HepG2 (cell line): ENCODE results near the gene UNC93A. TPM values are rescaled to one million over a fixed set of nuclear protein-coding genes. Genes with fewer than 3 reads are reported as not detected.

Experiments used
- CCAR2 ChIP-seq: fragments of 200-400 bp; formaldehyde crosslinking; optimal IDR thresholded peaks from 2 replicates; pipeline ENCODE3; 2018; ENCODE audit warnings: low read depth, mild to moderate bottlenecking, low read length, moderate library complexity
- DBP ChIP-seq: sonication (generic); formaldehyde crosslinking; IDR thresholded peaks from 2 replicates; pipeline ENCODE4 v1.4.0; 2020; ENCODE audit warnings: missing genetic modification reagents; ENCODE audit errors: not compliant biosample characterization
- DMTF1 ChIP-seq: sonication (generic); formaldehyde crosslinking; IDR thresholded peaks from 2 replicates; pipeline ENCODE4 v1.4.0; 2020; ENCODE audit warnings: mild to moderate bottlenecking, missing genetic modification reagents
- HOXA5 ChIP-seq: sonication (generic); formaldehyde crosslinking; IDR thresholded peaks from 2 replicates; pipeline ENCODE4 v1.4.0; 2020; ENCODE audit warnings: missing genetic modification reagents
- JARID2 ChIP-seq: sonication (generic); formaldehyde crosslinking; IDR thresholded peaks from 2 replicates; pipeline ENCODE4 v1.8.1; 2023; ENCODE audit warnings: missing genetic modification reagents, inconsistent platforms; ENCODE audit not compliant: insufficient replicate concordance
- KLF16 ChIP-seq, 2 experiments: sonication (generic) in 1 of 2; formaldehyde crosslinking in 1 of 2; IDR thresholded peaks; 2 replicates each; pipeline versions ENCODE4 v1.6.1 to v1.8.0; 2016 to 2023; ENCODE audit warnings: missing genetic modification reagents in 2 of 2, missing compliant biosample characterization in 1 of 2
- KLF6 ChIP-seq: IDR thresholded peaks from 2 replicates; pipeline ENCODE4 v1.8.0; 2016; ENCODE audit warnings: missing biosample characterization, missing genetic modification reagents
- MZF1 ChIP-seq: sonication (generic); formaldehyde crosslinking; IDR thresholded peaks from 2 replicates; pipeline ENCODE4 v1.8.1; 2023; ENCODE audit warnings: mild to moderate bottlenecking, missing genetic modification reagents, borderline replicate concordance
- POLR2AphosphoS5 ChIP-seq: IDR thresholded peaks from 2 replicates; pipeline ENCODE4 v1.6.1; 2012; ENCODE audit warnings: low read depth, low read length
- TCF7L2 ChIP-seq: IDR thresholded peaks from 2 replicates; pipeline ENCODE4 v1.6.1; 2011; ENCODE audit warnings: mild to moderate bottlenecking, low read depth, low read length, moderate library complexity
- TEF ChIP-seq: sonication (generic); formaldehyde crosslinking; IDR thresholded peaks from 2 replicates; pipeline ENCODE4 v1.5.0; 2020; ENCODE audit warnings: missing genetic modification reagents
- TSC22D2 ChIP-seq: sonication (generic); formaldehyde crosslinking; IDR thresholded peaks from 2 replicates; pipeline ENCODE4 v1.5.1; 2020; ENCODE audit warnings: missing genetic modification reagents, mild to moderate bottlenecking, borderline replicate concordance
- U2AF1 ChIP-seq: fragments of 200-400 bp; formaldehyde crosslinking; optimal IDR thresholded peaks from 2 replicates; pipeline ENCODE3; 2017; ENCODE audit warnings: mild to moderate bottlenecking, low read depth, low read length
- ZC3H4 ChIP-seq: sonication (generic); formaldehyde crosslinking; IDR thresholded peaks from 2 replicates; pipeline ENCODE4 v1.4.0; 2020; ENCODE audit warnings: missing genetic modification reagents, borderline replicate concordance
- ZMYM3 ChIP-seq: sonication (generic); formaldehyde crosslinking; IDR thresholded peaks from 2 replicates; pipeline ENCODE4 v1.5.1; 2020; ENCODE audit warnings: mild to moderate bottlenecking, missing genetic modification reagents
- ZNF839 ChIP-seq: sonication (generic); formaldehyde crosslinking; IDR thresholded peaks from 2 replicates; pipeline ENCODE4 v1.4.0; 2020; ENCODE audit warnings: missing genetic modification reagents, mild to moderate bottlenecking, borderline replicate concordance
- polyA plus RNA-seq, 8 experiments: library from polyadenylated mRNA; depleted of rRNA in 3 of 8; stranded (reverse) in 7 of 8; unstranded in 1 of 8; fragments of >200 nt; fragmentation: Illumina TruSeq in 4 of 8; extraction: Trizol in 4 of 8; gene quantifications; 2 replicates each; pipeline versions ENCODE4 v1.2.1 to v1.2.3, GENCODE V29; 2011 to 2016; ENCODE audit warnings: low read depth in 4 of 8, missing spikeins in 1 of 8, mixed read lengths in 1 of 8; ENCODE audit not compliant: insufficient read depth in 1 of 8
- total RNA-seq, 5 experiments: library from RNA; depleted of rRNA; stranded (reverse); fragments of >200 nt; fragmentation: Illumina TruSeq; extraction: Trizol; gene quantifications; 2 replicates each; pipeline ENCODE4 v1.2.3, GENCODE V29; 2016; ENCODE audit warnings: low read depth in 1 of 5
- TF ChIP-seq, protein P1 (sequence below): sonication (generic); formaldehyde crosslinking; IDR thresholded peaks from 2 replicates; pipeline ENCODE4 v1.5.1; 2020; ENCODE audit warnings: mild to moderate bottlenecking, missing genetic modification reagents, moderate library complexity

Gene UNC93A
- total and polyA plus RNA-seq, 2 of the 13 experiments (the other 11 are each of a cell fraction or from before 2014, with no cell fraction given) = 11.0 to 42.7 TPM

GRCh38 chr6:167268683-167269280 lies 22.3 kb upstream of the UNC93A start (continued):
- TF ChIP-seq, protein P1, sequence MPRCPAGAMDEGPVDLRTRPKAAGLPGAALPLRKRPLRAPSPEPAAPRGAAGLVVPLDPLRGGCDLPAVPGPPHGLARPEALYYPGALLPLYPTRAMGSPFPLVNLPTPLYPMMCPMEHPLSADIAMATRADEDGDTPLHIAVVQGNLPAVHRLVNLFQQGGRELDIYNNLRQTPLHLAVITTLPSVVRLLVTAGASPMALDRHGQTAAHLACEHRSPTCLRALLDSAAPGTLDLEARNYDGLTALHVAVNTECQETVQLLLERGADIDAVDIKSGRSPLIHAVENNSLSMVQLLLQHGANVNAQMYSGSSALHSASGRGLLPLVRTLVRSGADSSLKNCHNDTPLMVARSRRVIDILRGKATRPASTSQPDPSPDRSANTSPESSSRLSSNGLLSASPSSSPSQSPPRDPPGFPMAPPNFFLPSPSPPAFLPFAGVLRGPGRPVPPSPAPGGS (CRISPR knock-in tag) = peak; percentile 93
- TF ChIP-seq CCAR2 (no peak), DBP (CRISPR knock-in tag) (no peak), KLF16 (CRISPR knock-in tag; IDR thresholded peaks at IDR 0.05) (peak in 1 of 2 experiments; percentile 97; a peak in 2 of 4 replicates), KLF6 (peak; percentile 95), ZNF839 (CRISPR knock-in tag) (no peak), U2AF1 (no peak), DMTF1 (CRISPR knock-in tag) (no peak), TEF (peak; percentile 53; the same call in 1 of the 2 replicates), ZC3H4 (CRISPR knock-in tag) (peak; percentile 26; the same call in 1 of the 2 replicates), TCF7L2 (no peak), POLR2AphosphoS5 (peak; percentile 80), HOXA5 (CRISPR knock-in tag) (peak; percentile 93; the same call in 1 of the 2 replicates), TSC22D2 (CRISPR knock-in tag) (peak; percentile 87; the same call in 1 of the 2 replicates), MZF1 (peak; percentile 93; the same call in 1 of the 2 replicates), ZMYM3 (CRISPR knock-in tag) (peak; percentile 95), JARID2 (CRISPR knock-in tag) (peak; percentile 84)
